Measurements from ENCODE around the gene RAD52. TPM values are rescaled to one million over a fixed set of nuclear protein-coding genes. Genes with fewer than 3 reads are reported as not detected.

Gene RAD52
- 8.4 to 14.5 TPM (median 11.9 TPM) in 5 replicates for total RNA-seq (2022; extraction: Qiagen RNA extraction)

DNA sequence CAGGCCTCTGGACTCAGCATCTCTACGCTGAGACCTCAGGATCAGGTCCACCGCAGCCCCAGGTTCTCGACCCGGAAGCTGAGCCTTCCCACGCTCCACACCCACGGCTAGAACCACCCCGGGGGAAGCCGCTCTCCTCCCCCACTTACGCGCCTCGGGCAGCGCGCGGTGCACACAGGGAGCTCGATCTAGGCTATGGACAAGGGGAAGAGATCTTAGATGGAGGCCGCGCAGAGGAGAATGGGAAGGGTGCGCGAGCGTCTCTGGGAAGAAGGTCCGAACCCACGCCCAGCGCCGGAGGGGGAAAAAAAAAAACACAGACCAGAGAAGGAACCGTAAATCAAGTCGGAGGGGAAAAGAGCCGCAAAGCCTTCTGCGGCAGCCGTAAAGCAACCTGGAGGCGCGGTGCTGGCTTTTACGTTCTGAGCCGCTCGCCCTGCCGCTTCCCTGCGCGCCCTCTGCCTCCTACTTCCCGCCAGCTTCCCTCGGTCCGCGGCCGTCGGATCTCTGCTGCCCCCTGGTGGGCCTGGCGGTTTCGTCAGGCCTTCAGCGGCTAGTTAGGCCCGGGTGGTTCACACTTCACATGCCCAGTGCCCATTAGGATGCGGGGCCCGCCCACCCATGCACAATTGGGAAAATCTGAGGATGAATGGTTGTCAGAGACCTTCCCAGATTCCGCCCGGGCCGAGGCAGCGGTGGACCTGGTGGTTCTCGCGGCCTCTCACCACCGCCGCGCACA lies at the start of gene RAD52:
Gene RAD52, minus strand, starts transcription at position 242 of the 739 bp plus-strand sequence. CDS start 16,636 bp downstream, outside the sequence.

DNA sequence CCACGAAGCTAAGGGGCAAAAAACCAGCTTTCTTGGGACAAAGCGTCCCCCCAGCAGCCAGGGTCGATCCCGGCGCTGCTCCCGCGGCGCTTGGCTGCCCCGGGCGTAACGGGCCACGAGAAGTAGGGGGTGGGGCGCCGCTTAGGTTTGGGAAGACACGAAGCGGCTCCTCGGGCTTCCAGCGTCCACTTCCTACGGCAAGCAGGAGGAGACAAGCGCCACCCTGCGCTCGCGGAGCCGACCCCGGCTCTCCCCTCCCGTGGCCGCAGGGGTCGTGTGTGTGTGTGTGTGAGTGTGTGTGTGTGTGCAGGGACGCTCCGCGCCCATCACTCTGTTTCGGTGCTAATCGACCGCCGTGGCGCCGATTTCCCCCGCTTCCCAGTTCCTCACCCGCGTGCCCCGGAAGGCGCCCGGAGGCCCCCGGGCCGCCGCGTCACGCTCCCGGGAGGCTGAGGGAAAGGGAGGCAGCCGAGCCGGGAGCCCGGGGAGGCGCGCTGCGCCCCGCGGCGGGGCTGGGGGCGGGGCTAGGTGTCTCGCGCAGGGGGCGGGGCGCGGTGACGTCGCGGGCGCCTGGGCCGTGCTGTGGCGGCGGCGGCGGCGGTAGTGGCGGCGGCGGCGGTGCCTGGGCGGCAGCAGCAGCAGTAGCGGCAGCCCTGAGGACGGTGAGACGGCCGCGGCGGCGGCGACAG lies 41.3 kb upstream of the RAD52 start, which contains the start of gene ERC1:
Gene ERC1, plus strand, starts transcription at position 563 of the 689 bp plus-strand sequence. CDS start 36,681 bp downstream, outside the sequence.

Other genes starting within 250 kb of the RAD52 start
- 84.5 to 132 TPM (median 123 TPM) in 5 replicates for gene WNK1, start 197.1 kb downstream of the RAD52 start, total RNA-seq (2022; extraction: Qiagen RNA extraction)
- gene ERC1, start 41.5 kb upstream of the RAD52 start, total RNA-seq (2022; extraction: Qiagen RNA extraction): 12.8 to 18.4 TPM (median 17.8 TPM) in 5 replicates